ENCODE data around the gene HOXD4. TPM values are rescaled to one million over a fixed set of nuclear protein-coding genes. Genes with fewer than 3 reads are reported as not detected.
A peak's percentile ranks its signal among the peaks of the same experiment; 100 is the strongest.

HOXD4 gene
- total RNA-seq, 4 donors from 2014 or later, result 1.6 to 4.8 (median 3.3) TPM

DNA sequence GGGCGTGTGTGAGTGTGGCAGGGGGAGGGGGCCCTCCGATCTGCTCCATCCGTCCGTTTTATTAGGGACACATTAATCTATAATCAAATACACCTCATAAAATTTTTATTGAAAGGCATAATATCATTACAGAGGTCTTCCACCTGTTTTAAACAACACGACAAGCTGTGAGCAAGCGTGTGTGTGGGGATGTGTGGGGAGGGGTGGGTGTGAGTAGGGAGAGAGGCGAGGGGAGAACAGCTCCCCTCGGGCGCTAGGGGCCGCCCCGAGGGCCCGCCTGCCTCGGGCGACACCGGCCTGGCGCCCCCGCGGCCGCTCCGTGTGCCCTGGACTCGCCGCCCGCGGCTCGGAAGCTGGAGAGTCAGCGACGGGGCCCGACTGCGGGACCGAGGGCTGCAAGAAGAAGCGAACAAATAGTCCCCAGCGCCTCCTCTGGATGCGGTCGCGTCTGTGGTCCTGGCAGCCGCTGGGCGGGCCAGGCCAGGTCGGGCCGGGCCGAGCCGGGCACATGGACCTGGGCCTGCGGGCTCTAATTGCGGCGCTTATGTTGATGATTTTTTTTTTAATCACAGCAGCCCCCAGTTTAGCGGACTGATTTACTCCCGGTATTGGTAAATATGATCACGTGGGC, 29.2 kb upstream of the HOXD4 start:
- Histone ChIP-seq H3K9me3 (no peaks in the 10 kb centered on the region), H3K27ac (peak overlapping the region in 1 of 3 donors; percentile 51), H3K4me1 (peaks cover 0 to 15% of the 10 kb centered on the region in 2 donors), H3K27me3 (peaks cover 75% of the 10 kb centered on the region), H3K36me3 (no peaks in the 10 kb centered on the region), H3K4me3 (replicated peaks in 1 of 3) (peak overlapping the region in 1 of 3 donors; percentile 28)
- WGBS, 2 donors, result 5 to 6% methylated on average over 12 to 20 of the region's 47 CpGs
- TF ChIP-seq CTCF (IDR thresholded peaks at IDR 0.05) (no peak), POLR2A (IDR thresholded peaks at IDR 0.05) (no peak)
- DNase-seq, result no peak
- intact Hi-C loops (cut with DNase I), result loop anchor here (10.0 kb wide), 1 partner anchor 1023 kb away; no protein-coding TSS in a partner anchor

- Histone ChIP-seq H3K27me3 (peaks cover 75% of the 10 kb centered on the region), H3K4me1 (peaks cover 0 to 15% of the 10 kb centered on the region in 2 donors), H3K9me3 (no peaks in the 10 kb centered on the region), H3K4me3 (replicated peaks in 1 of 3) (peak within 1 kb of the TSS in 1 of 3 donors; percentile 28), H3K36me3 (no peaks in the 10 kb centered on the region), H3K27ac (peak within 1 kb of the TSS in 2 of 3 donors; percentile 5 to 51)
- TF ChIP-seq POLR2A (IDR thresholded peaks at IDR 0.05), result peak in 1 of 2 donors; percentile 20
- no peak for TF ChIP-seq CTCF (IDR thresholded peaks at IDR 0.05)
- peak; percentile 33 to 37 for DNase-seq
- intact Hi-C loops (cut with DNase I), result loop anchor here (10.0 kb wide), 1 partner anchor 1022 kb away; no protein-coding TSS in a partner anchor
- WGBS, 2 donors, result 6 to 12% methylated on average over 13 to 30 of the region's 84 CpGs
These were observed 28.5 kb upstream of the HOXD4 start, which contains the start of gene HOXD9 for GRCh38 chr2:176122683-176123410. Gene HOXD9, plus strand, starts transcription at chr2:176122719. Its CDS starts 50 bp downstream, at chr2:176122769.

GRCh38 chr2:176123411-176124109, 27.8 kb upstream of the HOXD4 start:
- Histone ChIP-seq H3K27ac (peak overlapping the region in 1 of 3 donors; percentile 51), H3K36me3 (no peaks in the 10 kb centered on the region), H3K27me3 (peaks cover 75% of the 10 kb centered on the region), H3K9me3 (no peaks in the 10 kb centered on the region), H3K4me1 (peaks cover 0 to 15% of the 10 kb centered on the region in 2 donors), H3K4me3 (replicated peaks in 1 of 3) (peak overlapping the region in 1 of 3 donors; percentile 28)
- 10 to 12% methylated on average over 24 to 25 of the region's 40 CpGs for WGBS, 2 donors
- no peak for DNase-seq
- intact Hi-C loops (cut with DNase I), result loop anchor here (10.0 kb wide), 1 partner anchor 1021 kb away; no protein-coding TSS in a partner anchor
- no peak for TF ChIP-seq CTCF (IDR thresholded peaks at IDR 0.05)
- no peak for TF ChIP-seq POLR2A (IDR thresholded peaks at IDR 0.05)

- H3K36me3 ChIP-seq, result no peaks in the 10 kb centered on the region
- no peaks in the 10 kb centered on the region for H3K9me3 ChIP-seq
- H3K27me3 ChIP-seq, result peaks cover 79% of the 10 kb centered on the region
- H3K4me1 ChIP-seq, result peaks cover 1 to 18% of the 10 kb centered on the region in 2 donors
- TF ChIP-seq CTCF (IDR thresholded peaks at IDR 0.05) (no peak), POLR2A (IDR thresholded peaks at IDR 0.05) (no peak)
- H3K4me3 ChIP-seq (replicated peaks in 1 of 3), result no peak overlapping the region
- 16 to 23% methylated on average over 32 to 33 of the region's 34 CpGs for WGBS, 2 donors
- DNase-seq, result no peak
- peak overlapping the region in 1 of 3 donors; percentile 51 for H3K27ac ChIP-seq
- intact Hi-C loops (cut with DNase I), result loop anchor here (10.0 kb wide), 1 partner anchor 1020 kb away; no protein-coding TSS in a partner anchor
These were observed 27.0 kb upstream of the HOXD4 start for GRCh38 chr2:176124110-176124946.

Measured in thyroid gland (tissue), 4 donors.